GM21367 (cell line): ENCODE data around the gene LEAP2.

Experiments
- ATAC-seq: cut with Tn5 transposase; IDR thresholded peaks from one replicate; pipeline ENCODE4 v1.9.1; 2021; ENCODE audit not compliant: unreplicated experiment

LEAP2 gene

DNA sequence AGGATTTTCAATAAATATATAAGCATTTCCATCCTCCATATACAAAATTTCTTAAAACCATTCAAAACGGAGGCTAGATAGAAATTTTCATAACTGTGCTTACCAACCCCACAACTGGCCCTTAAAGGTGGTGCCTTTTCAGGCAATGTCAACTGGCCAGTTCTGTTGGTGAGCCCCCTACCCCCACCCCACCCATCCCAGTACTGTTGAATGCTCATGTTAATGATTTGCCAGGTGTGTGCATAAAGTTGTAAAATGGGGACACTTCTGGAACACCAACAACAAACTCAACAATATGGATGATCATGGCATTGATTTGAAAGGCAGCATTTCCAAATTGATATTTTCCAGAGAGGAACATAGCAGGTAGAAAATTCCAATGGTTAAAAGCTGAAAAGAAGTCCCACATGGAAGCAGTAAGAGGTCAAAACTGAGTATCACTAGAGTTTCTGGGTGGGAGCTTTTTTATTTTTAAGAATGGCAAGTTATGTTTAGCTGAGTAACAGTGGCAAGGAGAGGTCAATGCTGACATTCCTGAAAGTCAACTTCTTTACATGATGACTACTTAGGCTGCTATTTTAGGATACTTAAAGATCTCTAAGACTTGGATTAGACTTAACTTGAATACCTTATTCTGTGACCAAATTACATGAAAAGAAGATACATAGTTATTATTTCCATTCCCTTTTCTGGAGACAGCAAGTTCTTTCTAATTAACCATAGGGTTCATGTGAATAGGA, 2.7 kb downstream of the LEAP2 start:
- ATAC-seq: no peak

DNA sequence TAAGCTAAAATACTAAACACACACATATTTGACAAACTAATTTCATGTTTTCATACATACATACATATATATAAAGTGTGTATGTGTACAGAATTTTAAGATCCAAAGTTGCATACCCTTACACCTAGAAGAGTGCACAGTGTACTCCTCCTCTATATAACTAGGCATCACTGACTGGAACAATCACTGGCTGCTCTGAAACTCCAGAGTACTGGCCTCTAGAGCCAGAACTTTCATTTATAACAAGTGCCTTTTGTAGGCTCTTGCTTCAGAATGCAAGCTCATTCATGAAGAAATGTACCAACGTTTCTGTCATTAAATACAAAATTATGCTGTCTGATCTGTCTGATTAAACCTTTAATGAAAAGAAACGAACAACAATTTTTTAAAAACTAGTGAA, 4.0 kb downstream of the LEAP2 start:
- no peak for ATAC-seq

DNA sequence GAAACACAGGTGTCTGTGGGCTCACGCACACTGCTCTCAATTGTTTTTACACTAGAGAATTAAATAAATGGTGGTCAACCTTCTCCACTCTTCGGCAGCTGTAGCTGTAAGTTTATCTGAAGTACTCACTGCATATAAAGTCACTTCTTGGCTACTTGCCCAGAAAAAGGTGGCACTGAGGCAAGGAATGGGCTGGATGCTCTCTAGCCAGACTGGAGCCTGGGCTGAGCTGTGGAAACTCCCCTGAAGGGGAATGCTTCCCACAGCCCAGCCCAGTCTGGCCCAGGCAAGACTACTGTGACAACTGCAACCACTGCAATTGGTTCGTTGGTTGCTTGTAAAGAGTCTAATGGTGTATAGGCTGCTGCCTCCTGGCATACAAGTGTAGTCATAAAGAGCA, 4.5 kb downstream of the LEAP2 start:
- ATAC-seq: no peak

DNA sequence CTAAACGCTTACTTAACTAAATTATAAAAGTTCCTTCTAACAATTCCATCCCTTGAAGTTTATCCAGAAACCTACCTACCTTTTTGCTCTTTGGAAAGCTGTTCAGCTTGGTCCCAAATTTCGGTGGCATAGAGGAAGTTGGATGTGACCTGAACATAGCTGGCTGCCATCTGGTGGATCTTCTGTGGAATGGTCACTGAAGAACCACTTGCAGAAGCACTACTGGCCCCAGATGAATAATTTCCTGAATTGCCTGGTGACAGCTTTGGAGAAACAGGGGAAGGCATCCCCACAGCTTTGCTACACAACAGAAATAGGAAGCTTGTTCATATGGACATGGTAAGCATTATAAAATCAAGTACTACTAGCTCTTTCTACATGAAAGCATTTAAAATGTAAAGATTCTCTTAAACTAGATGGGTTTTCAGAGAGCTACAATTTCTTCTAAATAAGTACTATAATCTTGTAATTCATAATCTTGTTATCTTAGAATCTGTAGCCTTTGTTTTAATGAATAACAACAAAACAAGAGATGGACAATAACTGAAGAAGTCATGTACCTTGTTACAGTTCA, 9.9 kb downstream of the LEAP2 start:
- no peak for ATAC-seq

DNA sequence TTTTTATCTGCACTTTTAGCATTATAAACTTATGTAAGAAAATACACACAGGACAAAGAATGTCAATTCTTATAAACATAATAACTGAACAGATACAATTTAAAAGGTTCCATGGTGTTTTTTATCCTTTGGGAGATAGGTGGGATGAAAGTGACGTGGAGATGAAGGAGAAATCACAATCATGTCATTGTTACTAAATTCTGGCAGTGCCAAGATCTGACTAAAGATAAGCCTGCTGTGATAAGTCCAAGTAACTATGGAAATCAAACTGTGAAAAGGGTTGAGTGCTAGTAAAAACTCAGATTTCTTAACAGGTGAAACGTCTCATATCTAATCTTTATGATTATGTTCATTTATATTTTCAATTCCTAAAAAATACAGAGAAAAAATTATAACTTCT, 11.1 kb downstream of the LEAP2 start:
- ATAC-seq: no peak

DNA sequence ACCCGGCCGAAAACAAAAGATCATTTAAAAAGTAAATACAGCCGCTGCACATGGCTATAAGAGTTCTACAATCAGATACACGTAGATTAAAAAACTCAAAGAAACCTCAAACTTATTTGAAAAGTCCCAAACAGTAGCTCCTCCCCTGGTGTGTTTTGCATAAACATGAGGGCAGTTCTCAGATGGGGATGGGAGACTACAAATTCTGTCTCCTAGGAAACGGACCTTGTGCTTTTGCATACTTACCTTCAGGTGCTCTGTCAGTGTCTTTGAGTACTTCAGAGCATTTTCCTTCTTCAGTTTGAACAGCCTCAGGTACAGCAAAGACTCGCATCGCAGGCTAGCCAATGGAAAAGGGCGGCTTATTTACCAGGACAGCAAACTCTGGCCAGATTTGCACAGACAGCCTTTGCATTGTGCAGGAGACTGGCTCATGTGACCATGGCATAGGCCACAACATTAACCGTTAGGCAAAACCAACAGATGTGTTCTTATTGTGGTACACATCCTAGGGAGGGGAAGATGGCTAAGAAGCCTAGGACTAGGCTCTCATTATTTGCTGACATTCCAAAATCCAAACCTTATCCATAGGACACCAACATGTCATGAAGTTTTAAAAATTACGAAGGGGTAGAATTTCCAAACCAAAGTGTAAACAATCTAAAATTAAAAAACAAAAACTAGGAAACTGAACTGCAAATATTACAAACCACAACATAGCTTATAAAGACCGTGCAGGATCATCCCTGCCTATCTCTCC, 12.8 kb downstream of the LEAP2 start:
- ATAC-seq: no peak

DNA sequence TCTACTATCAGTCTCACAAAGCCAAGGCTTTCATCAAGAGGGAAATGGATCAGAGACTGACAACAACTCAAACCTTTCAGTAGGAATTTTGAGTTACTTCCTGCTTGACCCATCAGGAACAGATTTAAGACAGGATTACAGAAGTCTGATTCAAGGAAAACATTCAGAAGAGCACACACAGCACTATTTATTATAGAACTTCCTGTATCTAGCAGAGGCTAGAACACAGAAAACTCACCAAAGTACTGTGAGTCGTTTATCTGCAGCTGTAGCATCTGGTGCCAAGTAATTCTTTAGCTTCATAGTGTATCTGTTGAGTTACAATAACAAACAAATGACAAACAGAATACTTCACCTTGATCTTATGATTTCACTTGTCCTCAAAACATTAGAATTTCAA, 13.8 kb downstream of the LEAP2 start:
- no peak for ATAC-seq

DNA sequence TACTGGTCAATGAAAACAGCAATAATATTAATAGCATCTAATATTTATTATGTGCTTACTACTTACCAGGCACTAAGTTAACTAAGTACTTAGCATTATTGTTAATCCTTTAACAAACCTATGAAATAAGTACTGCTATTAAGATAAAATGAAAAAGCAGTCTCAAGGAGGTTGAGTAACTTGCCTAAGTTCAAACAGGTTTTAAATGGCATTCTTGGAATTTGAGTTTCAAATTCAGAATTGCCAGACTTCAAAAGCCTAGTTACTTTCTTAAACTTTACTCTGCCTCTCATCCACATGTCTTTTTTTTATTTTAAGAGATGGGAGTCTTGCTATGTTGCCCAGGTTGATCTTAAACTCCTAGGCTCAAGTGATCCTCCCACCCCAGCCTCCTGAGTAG, 16.0 kb downstream of the LEAP2 start:
- no peak for ATAC-seq

DNA sequence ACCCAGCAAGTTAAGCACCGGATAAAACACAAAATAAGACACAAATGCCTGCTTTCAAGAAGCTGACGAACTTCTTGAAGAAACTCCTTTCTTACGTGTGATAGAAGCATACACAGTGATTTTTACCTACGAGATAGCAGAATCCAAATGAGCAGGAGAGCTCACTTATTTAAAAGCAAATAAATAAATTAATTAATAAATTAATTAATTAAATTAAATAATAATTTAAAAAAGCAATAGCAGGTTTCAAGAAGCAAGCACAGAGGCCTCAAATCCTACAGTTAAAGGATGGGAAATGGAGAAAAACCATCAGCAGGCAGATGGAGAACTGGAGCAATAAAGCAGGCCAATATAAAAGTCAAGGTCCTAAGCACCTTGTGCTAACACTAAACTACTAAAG, 17.3 kb downstream of the LEAP2 start:
- no peak for ATAC-seq

DNA sequence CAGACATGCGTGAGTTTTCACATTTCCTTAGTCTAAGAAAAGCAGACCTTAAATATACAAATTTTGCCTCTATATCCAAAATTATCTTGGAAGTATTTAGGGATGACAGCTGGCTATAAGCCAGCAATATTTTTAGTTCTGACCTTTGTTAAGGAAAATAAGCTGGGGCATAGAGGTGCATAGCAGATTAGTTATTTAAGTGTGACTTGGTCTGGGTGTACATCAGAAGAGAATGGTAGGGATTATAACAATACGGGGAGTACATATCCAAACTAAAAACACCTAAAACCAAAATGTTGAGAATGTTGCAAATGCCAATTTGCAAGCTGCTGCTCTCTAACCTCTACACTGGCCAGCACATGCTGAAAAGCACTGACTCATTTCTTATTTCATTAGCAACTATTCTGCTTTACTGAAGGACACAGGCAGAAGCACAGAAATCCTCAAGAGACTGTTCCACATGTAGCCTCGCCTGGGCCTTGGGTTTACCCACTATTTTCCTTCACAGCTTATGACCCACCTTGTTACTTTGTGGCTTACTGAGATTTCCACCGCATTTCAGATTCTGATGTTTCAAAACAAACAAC, 22.3 kb downstream of the LEAP2 start:
- no peak for ATAC-seq

DNA sequence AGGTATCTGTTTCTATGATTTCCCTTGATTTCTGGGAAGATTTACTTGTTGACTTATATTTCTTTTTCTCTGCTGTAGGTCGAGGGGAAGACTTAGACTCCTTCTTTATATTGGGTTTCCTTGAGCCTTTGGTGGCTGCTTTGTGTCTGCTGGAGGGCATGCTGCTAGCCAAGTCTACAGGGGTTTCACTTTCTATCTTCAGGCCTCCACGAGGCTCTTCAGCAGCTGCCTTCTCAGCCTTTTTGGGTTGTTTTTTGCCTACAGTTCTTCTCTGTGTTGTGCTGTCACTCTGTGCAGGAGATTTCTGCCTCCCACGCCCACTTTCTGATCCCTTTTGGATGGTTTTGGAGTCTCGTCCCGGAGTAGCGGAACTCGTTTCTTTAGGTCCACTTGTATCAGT, 23.2 kb downstream of the LEAP2 start:
- no peak for ATAC-seq

DNA sequence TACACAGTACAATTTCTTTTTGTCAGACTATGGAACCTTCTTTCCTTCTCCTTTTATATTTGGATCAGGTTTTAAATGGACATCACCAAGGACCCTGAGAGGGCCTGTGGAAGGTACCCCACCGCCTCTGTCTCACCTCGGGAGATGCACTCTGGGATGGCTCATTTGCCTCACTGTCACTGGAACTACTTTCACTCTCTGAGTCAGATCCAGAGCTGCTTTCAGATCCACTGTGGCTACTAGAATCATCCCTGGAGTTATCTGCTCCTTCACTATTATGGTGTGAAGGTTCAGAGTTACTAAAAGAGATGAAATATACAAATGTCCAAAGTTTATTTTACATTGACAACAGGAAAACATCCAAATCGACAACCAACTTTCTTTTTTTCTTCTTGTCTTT, 24.6 kb downstream of the LEAP2 start:
- no peak for ATAC-seq

DNA sequence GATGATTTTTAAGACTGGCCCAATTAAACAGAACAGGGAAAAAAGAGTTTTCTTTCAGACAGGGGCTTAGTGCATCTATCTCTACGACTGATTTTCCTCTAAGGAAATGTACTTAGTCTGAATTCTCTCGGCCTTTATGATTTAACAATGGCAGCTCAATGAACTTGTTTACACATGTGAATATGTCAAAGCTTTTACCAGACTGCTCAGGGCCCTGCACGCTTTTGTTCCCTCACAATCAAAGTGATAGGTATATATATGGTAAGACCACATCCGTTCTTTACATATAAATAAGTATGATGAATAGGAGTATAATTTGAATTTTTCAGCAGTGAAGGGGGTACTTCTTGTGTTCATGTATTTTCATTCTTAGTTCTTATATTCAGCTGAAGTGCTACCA, 27.6 kb downstream of the LEAP2 start:
- ATAC-seq: no peak

DNA sequence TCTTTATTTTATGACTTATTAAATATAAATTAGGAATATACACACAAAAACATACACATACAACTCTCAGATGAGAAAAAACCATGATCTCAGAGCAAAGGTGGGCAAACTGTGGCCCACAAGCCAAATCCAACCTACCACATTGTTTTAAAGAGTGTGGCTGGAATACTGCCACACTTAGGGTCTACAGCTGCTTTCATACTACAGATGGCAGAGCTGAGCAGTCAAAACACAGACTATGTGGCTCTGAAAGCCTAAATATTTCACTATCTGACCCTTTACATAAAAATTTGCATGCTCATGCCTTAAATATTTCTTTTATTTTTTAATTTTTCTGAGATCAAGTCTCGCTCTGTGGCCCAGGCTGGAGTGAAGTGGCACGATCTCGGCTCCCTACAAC, 28.3 kb downstream of the LEAP2 start:
- no peak for ATAC-seq

DNA sequence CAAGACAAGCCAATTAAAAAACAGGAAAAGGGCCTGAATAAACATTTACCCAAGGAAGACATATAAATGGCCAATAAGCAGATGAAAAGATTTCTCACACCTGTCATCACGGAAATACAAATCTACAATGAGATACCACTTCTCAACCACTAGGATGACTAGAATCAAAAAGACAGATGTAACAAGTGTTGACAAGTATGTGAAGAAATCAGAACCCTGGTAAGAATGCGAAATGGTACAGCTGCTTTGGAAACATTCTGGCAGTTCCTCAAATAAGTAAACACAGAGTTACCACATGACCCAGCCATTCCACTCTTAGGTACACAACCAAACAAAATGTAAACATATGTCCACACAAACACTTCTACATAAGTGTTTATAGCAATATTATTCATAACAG, 32.5 kb downstream of the LEAP2 start:
- ATAC-seq: no peak

DNA sequence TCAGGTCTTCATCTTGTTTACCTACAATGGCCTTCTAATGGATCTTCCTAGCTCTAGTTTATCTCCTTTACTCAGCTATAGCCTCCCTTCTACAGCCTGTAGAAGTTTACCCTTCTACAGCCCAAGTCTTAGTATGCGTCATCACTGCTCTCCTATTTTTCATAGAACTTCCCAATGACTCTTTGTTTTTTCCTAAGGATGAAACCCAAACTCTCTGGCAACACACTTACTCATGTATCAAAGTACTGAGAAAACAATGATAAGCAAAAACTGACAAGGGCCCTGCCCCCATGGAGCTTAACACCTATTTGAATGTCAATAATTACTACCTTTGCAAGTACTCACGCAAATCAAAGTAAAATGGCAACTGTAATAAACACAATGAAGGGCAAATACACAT, 33.7 kb downstream of the LEAP2 start:
- ATAC-seq: no peak

DNA sequence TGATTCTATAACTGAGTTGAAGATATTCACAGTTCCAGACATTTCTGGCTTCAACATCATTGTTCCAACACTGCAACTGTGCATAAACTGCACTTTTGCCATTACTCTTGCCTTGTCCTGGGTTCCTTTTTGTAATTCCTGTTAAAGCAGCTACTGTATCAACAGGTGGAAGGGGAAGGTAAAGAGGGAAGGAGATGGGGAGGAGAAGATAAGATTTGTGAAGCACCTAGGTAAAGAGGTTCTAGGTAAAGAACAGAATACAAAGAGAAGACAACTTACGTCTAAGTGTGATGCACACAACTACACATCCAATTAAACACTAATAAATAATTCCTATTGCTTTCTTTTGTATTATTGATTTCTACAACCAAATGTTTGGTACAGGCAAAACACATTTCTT, 36.2 kb downstream of the LEAP2 start:
- no peak for ATAC-seq

DNA sequence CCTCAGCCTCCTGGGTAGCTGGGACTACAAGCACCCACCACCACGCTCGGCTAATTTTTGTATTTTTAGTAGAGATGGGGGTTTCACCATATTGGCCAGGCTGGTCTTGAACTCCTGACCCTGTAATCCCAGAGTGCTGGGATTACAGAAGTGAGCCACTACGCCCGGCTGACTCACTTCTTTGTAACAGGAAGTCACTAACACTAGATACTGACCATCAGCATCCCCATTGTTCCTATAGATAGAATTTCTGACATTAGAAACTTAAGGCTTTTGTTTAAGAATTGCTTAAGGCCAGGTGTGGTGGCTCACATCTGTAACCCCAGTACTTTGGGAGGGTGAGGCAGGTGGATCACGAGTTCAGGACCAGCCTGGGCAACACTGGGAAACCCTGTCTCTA, 42.2 kb downstream of the LEAP2 start:
- no peak for ATAC-seq

DNA sequence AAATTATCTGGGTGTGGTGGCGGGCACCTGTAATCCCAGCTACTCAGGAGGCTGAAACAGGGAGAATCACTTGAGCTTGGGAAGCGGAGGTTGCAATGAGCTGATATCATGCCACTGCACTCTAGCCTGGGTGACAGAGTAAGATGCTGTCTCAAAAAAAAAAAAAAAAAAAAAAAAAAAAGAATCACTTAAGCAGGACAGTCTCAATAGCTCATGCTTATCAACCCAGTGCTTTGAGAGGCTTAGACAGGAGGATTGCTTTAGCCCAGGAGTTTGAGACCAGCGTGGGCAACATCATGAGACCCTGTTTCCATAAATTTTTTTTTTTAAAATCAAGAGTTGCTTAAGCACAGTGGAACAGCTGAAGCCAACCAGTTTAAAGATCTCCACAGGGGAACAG, 42.6 kb downstream of the LEAP2 start:
- ATAC-seq: no peak
